GM08714 (cell line): Measurements from ENCODE around the gene ZNF24.

Experiments used
- H3K4me3 ChIP-seq: fragments of 200-500 bp; sonication (Bioruptor generic); 2 replicates; pipeline ENCODE4 v1.5.1; 2014; ENCODE audit warnings: mild to moderate bottlenecking, low read length, inconsistent platforms
- ZNF274 ChIP-seq: IDR thresholded peaks from 2 replicates; pipeline ENCODE4 v1.6.1; 2012; ENCODE audit warnings: mild to moderate bottlenecking, low read depth, low read length

The ZNF24 gene

GRCh38 chr18:35290094-35290735 lies 54.0 kb downstream of the ZNF24 start, which contains the start of gene ZSCAN30:
Gene ZSCAN30, minus strand, starts transcription at chr18:35290229. Its CDS starts 25,877 bp downstream, at chr18:35264352.
- no peak for TF ChIP-seq ZNF274
- H3K4me3 ChIP-seq = peak within 1 kb of the TSS; percentile 83

GRCh38 chr18:35289727-35290093 lies 54.5 kb downstream of the ZNF24 start:
- TF ChIP-seq ZNF274 = no peak
- H3K4me3 ChIP-seq = peak overlapping the region; percentile 83

- TF ChIP-seq ZNF274 = no peak
Observed at GRCh38 chr18:35289293-35289692, 54.9 kb downstream of the ZNF24 start.

GRCh38 chr18:35284841-35285240 lies 59.4 kb downstream of the ZNF24 start:
- no peak overlapping the region for H3K4me3 ChIP-seq
- no peak for TF ChIP-seq ZNF274

More at GRCh38 chr18:35289293-35289692, 54.9 kb downstream of the ZNF24 start:
- H3K4me3 ChIP-seq = peak overlapping the region; percentile 83

GRCh38 chr18:35283923-35284794 lies 60.1 kb downstream of the ZNF24 start:
- no peak for TF ChIP-seq ZNF274
- H3K4me3 ChIP-seq = no peak overlapping the region

- TF ChIP-seq ZNF274 = no peak
- no peak overlapping the region for H3K4me3 ChIP-seq
Observed at GRCh38 chr18:35282353-35282752, 61.9 kb downstream of the ZNF24 start.
